Left colon (tissue), 2 donors: Measurements from ENCODE around the gene CACHD1. TPM values are rescaled to one million over a fixed set of nuclear protein-coding genes. Genes with fewer than 3 reads are reported as not detected.

ENCODE experiments used
- ATAC-seq: fragments of 200-7000 bp; cut with Tn5 transposase; one replicate; pipeline ENCODE4 v1.9.1; 2020; ENCODE audit warnings: mild to moderate bottlenecking, moderate library complexity
- DNase-seq, 2 donors: peaks; one replicate each; pipeline ENCODE4 v3.0.0-alpha.2; 2020
- intact Hi-C, 2 donors: fragments of 100-400 bp; cut with DNase I in 1 of 2; cut with micrococcal nuclease in 1 of 2; formaldehyde crosslinking; loops; one replicate each; pipeline versions ENCODE4 v1.11.2 to v1.14.0; 2022; cut with DNase I, micrococcal nuclease
- total RNA-seq, 2 donors: library from RNA; stranded (reverse); fragmentation: NEBNext Ultra II Directional; extraction: Animal tissue kit (Norgen Biotek cat#: 25700); gene quantifications; one replicate each; pipeline ENCODE4 v1.2.1, GENCODE V29; 2021
- donor health status: DM: no; HTN: no; CAD: no.
- donor health status: DM: yes; HTN: yes; CAD: no.

The CACHD1 gene
- total RNA-seq, 2 donors from 2014 or later, result 1.4 to 2.6 TPM

GRCh38 chr1:64567426-64568170 lies 97.7 kb downstream of the CACHD1 start:
- no peak for DNase-seq
- intact Hi-C loops, result no loop called here
- no peak for ATAC-seq

- DNase-seq, result no peak
- intact Hi-C loops, result no loop called here
- ATAC-seq, result no peak
Observed at GRCh38 chr1:64568171-64568450, 98.2 kb downstream of the CACHD1 start.

GRCh38 chr1:64569411-64569810 lies 99.5 kb downstream of the CACHD1 start:
- no peak for ATAC-seq
- DNase-seq, result no peak
- intact Hi-C loops, result no loop called here

GRCh38 chr1:64570267-64570855 lies 100.4 kb downstream of the CACHD1 start:
- intact Hi-C loops, result no loop called here
- ATAC-seq (no peak), DNase-seq (no peak)

- no peak for DNase-seq
- no peak for ATAC-seq
- intact Hi-C loops, result no loop called here
Observed at GRCh38 chr1:64572222-64572900, 102.4 kb downstream of the CACHD1 start.

- intact Hi-C loops, result no loop called here
- no peak for ATAC-seq
- no peak for DNase-seq
Observed at GRCh38 chr1:64574301-64574700, 104.4 kb downstream of the CACHD1 start.

GRCh38 chr1:64575881-64576676 lies 106.2 kb downstream of the CACHD1 start:
- intact Hi-C loops, result no loop called here
- DNase-seq (no peak), ATAC-seq (no peak)

GRCh38 chr1:64578270-64578973 lies 108.5 kb downstream of the CACHD1 start:
- intact Hi-C loops, result no loop called here
- ATAC-seq (no peak), DNase-seq (no peak)

GRCh38 chr1:64579767-64580166 lies 109.8 kb downstream of the CACHD1 start:
- DNase-seq (no peak), ATAC-seq (no peak)
- intact Hi-C loops, result no loop called here

GRCh38 chr1:64581135-64581842 lies 111.4 kb downstream of the CACHD1 start:
- intact Hi-C loops, result no loop called here
- DNase-seq (no peak), ATAC-seq (no peak)

GRCh38 chr1:64581843-64582185 lies 111.9 kb downstream of the CACHD1 start:
- DNase-seq (no peak), ATAC-seq (peak; percentile 78)
- intact Hi-C loops, result no loop called here

- intact Hi-C loops, result no loop called here
- no peak for DNase-seq
- peak; percentile 66 for ATAC-seq
Observed at GRCh38 chr1:64584479-64584878, 114.5 kb downstream of the CACHD1 start.

GRCh38 chr1:64588876-64589275 lies 118.9 kb downstream of the CACHD1 start:
- ATAC-seq, result no peak
- DNase-seq, result no peak
- intact Hi-C loops, result no loop called here

- DNase-seq (no peak), ATAC-seq (no peak)
- intact Hi-C loops, result no loop called here
Observed at GRCh38 chr1:64590316-64590715, 120.4 kb downstream of the CACHD1 start.

- ATAC-seq (no peak), DNase-seq (no peak)
- intact Hi-C loops, result no loop called here
Observed at GRCh38 chr1:64594446-64594845, 124.5 kb downstream of the CACHD1 start.

GRCh38 chr1:64595871-64596515 lies 126.1 kb downstream of the CACHD1 start:
- DNase-seq (no peak), ATAC-seq (no peak)
- intact Hi-C loops, result no loop called here

- DNase-seq, result no peak
- intact Hi-C loops, result no loop called here
- ATAC-seq, result no peak
Observed at GRCh38 chr1:64597113-64597512, 127.2 kb downstream of the CACHD1 start.

GRCh38 chr1:64598100-64598571 lies 128.2 kb downstream of the CACHD1 start:
- ATAC-seq (no peak), DNase-seq (no peak)
- intact Hi-C loops, result no loop called here
